ENCODE data around the gene GPR68.
"Not testable (repeated sequence)": the region's sequence is repeated elsewhere in the genome, so short reads cannot be mapped to it uniquely, and the experiment has no call there.

Gene GPR68

GRCh38 chr14:91184559-91184958, 59.9 kb downstream of the GPR68 start:
- Histone ChIP-seq H3K4me1 (ENCODE audit: control insufficient read depth in 1 of 2, insufficient read depth in 2 of 2, low read length in 2 of 2) (no peaks in the 10 kb centered on the region), H3K27me3 (ENCODE audit: control insufficient read depth in 1 of 2, insufficient read depth in 2 of 2, low read length in 2 of 2) (no peaks in the 10 kb centered on the region), H3K36me3 (ENCODE audit: control insufficient read depth in 1 of 2, insufficient read depth in 2 of 2, low read length in 2 of 2) (peaks cover 37 to 69% of the 10 kb centered on the region in 2 donors), H3K27ac (ENCODE audit: low read depth, low read length) (no peak overlapping the region), H3K9me3 (ENCODE audit: control insufficient read depth in 1 of 2, low read length in 2 of 2) (no peaks in the 10 kb centered on the region), H3K4me3 (ENCODE audit: low read depth in 1 of 2, low read length in 2 of 2) (no peak overlapping the region), H3K9ac (ENCODE audit: low read depth in 1 of 2, low read length in 2 of 2) (no peak overlapping the region)

GRCh38 chr14:91182753-91183152, 61.8 kb downstream of the GPR68 start:
- H3K27me3 ChIP-seq (ENCODE audit: control insufficient read depth in 1 of 2, insufficient read depth in 2 of 2, low read length in 2 of 2); H3K27ac ChIP-seq (ENCODE audit: low read depth, low read length); H3K9ac ChIP-seq (ENCODE audit: low read depth in 1 of 2, low read length in 2 of 2); H3K4me3 ChIP-seq (ENCODE audit: low read depth in 1 of 2, low read length in 2 of 2); H3K4me1 ChIP-seq (ENCODE audit: control insufficient read depth in 1 of 2, insufficient read depth in 2 of 2, low read length in 2 of 2); H3K9me3 ChIP-seq (ENCODE audit: control insufficient read depth in 1 of 2, low read length in 2 of 2): not testable (repeated sequence)
- H3K36me3 ChIP-seq (ENCODE audit: control insufficient read depth in 1 of 2, insufficient read depth in 2 of 2, low read length in 2 of 2), result peaks cover 29 to 64% of the 10 kb centered on the region in 2 donors

Data from duodenal mucosa (tissue), 2 donors.